GM12872 (cell line): Measurements from ENCODE around the gene LDLRAD4.

Experiments
- TF ChIP-seq, protein P1 (sequence below): IDR thresholded peaks from 3 replicates; pipeline ENCODE4 v1.5.1; 2011; ENCODE audit warnings: low read depth, mild to moderate bottlenecking, low read length, moderate library complexity; ENCODE audit not compliant: insufficient read depth

Gene LDLRAD4

DNA sequence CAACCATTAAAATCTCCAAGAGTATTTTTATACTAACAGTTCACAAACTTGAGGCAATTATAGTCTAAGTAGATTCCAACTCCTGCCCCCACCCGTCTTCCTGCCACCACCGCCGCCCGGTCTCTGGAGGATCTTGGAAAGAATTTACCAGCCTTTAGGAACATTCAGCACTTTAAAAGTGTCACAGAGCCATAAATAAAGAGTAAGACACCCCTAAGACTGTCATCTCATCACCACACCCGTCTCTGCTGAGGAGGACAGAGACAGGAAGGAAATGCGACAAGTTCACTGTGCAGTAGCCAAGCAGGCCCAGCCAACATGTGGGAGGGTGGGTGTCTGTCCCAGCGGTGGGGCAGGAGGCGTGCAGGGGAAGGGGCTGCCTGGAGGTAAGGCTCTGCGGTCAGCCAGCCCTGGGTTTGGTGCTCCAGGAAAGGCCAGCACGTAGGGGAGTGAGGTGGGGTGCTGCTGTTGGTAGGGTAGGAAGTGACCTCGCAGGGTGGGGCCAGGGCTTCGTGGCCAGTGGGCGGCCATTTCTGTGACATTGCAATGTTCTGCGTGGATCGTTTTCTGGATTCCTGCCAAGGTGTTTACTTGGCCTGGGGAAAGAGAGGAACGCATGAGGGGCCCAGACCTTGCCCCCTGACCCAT, 396.2 kb downstream of the LDLRAD4 start:
- TF ChIP-seq, protein P1, sequence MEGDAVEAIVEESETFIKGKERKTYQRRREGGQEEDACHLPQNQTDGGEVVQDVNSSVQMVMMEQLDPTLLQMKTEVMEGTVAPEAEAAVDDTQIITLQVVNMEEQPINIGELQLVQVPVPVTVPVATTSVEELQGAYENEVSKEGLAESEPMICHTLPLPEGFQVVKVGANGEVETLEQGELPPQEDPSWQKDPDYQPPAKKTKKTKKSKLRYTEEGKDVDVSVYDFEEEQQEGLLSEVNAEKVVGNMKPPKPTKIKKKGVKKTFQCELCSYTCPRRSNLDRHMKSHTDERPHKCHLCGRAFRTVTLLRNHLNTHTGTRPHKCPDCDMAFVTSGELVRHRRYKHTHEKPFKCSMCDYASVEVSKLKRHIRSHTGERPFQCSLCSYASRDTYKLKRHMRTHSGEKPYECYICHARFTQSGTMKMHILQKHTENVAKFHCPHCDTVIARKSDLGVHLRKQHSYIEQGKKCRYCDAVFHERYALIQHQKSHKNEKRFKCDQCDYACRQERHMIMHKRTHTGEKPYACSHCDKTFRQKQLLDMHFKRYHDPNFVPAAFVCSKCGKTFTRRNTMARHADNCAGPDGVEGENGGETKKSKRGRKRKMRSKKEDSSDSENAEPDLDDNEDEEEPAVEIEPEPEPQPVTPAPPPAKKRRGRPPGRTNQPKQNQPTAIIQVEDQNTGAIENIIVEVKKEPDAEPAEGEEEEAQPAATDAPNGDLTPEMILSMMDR = no peak

DNA sequence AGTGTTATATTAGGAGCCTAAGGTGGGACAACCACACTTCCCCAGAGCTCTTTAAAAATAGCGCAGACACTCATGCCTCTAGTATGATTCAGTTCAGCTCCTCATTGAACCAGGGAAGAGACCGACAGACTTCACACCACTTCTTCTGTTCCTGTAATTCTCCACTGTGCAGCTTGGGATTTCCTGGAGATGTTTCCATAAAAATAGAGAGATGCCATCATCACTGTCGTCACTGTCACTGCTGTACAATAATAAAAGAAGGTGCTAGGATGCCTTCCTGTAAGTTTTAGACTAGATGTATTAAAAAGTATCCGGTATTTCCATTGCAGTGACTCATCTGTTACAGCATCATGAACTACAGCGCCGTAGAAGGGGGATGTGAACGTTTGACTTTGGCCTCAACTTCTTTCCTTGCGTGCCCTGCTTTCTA, 396.9 kb downstream of the LDLRAD4 start:
- TF ChIP-seq, protein P1 = no peak

DNA sequence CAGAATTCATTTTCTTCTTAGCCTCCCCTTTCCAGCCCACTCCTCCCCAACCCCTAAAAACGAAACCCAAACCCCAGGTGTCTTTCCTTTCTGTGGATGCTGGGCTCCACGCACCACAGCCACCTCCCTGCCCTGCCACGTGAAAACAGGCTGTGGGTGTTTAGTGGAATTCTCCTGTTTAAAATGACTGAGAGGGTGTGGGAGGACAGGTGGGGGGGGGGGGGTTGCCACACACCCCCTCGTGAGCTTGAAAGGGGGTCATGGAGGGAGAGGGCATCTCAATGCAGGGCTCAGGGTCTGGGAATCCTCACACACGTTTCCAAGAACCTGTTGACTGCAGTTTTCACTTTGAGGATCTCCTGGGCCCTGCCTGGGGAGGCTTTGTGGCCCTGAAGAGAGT, 397.5 kb downstream of the LDLRAD4 start:
- TF ChIP-seq, protein P1 = no peak

DNA sequence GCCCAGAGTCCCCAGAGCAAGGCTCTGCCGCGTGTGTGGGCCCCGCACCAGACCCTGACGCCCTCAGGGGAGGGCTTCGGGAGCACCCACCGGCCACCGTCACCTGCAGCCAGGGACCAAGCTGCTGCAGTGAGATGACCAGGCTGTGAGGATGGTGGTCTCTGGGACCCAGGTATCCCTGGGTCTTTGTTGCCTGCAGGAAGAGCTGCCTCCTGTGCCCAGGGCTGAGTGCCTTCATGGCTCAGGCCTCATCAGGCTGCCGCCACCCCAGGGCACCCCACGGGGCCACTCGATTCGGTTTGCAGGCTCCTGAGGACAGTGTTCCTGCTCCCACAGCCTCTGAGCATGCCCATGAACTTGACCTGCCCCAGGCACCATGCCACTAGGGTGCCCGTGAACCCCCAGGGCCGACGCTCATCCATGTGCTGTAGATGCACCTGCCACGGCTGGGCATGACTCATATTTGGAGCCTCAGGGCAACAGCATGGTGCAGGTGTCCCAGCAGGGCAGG, 398.0 kb downstream of the LDLRAD4 start:
- TF ChIP-seq, protein P1 = no peak

DNA sequence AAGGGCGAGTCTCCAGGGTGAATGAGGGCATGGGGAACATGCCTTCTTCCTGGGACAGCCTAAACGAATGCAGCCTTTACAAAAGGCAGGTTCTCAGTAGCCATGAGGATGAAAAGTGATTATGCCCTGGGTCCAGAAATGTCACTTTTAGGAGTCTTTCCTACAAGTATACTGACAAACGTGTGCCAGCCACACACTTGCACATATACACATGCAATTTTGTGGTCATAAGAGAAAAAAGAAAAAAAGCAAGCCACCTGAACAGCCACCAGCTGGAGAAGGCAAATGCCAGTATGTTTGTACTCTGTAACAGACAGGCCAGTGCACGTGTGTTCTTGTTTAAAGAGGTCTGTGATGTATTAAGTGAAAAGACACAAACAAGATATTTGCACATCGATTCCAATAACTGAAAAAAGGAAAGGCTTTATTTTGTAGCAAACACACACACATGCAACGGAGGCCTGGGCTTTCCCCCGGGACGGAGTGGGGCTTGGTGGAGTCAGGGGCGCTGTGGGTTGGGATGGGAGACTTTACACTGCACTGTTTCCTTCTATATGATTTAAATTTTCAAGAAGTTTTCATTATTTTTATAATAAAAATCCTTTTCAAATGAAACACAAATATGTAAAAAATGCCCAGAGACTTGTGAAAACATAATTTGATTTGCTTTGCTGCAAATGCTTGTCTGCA, 399.4 kb downstream of the LDLRAD4 start:
- TF ChIP-seq, protein P1 = no peak

DNA sequence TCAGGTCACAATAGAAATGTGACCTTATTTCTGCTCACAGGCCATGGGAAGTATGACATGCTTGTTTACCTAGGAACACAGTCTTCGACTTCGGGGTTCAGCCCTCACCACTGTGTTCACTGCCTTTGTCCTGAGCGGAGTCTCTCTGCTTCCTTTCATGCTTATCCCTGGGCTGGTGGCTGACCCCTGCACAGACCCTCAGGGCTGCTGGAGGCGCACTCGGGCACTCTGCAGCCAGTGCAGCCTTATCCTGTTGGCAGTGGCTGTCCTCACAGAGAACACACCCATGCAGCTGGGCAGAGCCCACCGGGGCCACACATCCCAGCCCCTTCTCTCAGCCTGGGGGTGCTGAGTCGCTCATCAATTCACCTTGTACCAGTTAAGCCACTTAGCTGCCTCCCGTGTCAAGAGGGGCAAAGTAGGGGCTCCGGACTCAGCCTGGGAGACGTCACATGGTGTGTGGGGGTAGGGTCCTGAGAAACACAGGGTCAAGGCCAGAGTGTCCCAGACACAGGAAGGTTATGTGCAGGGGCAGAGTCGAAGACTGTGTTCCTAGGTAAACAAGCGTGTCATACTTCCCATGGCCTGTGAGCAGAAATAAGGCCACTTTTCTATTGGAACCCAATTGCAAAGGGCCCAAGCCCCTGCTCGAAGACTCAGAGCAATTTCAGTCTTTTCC, 400.3 kb downstream of the LDLRAD4 start:
- TF ChIP-seq, protein P1 = no peak

DNA sequence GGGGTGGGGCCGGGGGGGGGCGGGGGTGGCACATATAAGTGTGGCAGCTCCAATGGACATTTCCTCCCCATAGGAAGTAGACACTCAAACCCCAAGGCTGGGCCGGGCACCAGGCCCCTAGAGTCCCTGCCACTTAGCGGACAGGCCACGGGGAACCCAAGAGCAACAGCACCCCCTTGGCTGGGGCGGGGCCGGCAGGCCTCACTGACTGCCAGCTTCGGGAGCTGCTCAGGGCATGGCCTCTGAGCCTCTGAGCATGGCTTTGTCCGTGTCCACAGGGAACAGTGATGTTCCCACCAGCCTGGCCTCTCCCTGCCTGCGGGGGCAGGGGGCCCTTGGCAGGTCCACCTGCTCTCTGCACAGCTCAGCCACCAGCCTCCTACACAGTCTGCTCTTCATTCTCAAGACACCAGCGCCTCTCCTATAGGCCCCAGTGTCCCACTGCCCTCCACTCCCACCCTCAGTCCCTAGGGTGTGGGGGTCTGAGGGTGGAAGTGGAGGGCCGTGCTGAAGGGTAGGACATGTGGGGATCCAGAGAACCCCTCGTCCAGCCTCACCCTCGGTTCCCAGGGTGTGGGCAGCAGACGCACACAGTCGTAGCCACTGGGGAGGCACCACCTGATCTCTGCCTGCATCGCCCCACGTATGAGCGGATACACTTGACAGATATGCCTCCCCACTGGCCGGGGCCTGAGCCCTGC, 401.1 kb downstream of the LDLRAD4 start:
- TF ChIP-seq, protein P1 = no peak
